Calu3 (cell line): ENCODE data around the gene ABCA10. TPM values are rescaled to one million over a fixed set of nuclear protein-coding genes. Genes with fewer than 3 reads are reported as not detected.

ENCODE experiments used
- BruUV-seq: library from RNA; stranded (reverse); fragments of 400-500 nt; replicated peaks from 2 replicates; lab custom pipeline; 2021; lab: Mats Ljungman, UMichigan
- CTCF ChIA-PET: fragments of 300-600 bp; sonication (Branson Sonifier 250); formaldehyde crosslinking; loops from one replicate; lab custom pipeline; 2022; ENCODE audit warnings: antibody characterized with exemption; lab: Charles Lee
- DNase-seq: peaks from one replicate; pipeline ENCODE4 v3.0.0; 2022
- H3K27ac Mint-ChIP-seq: one replicate; pipeline ENCODE4 v1.8.0; 2022; ENCODE audit warnings: mixed read lengths; ENCODE audit not compliant: unreplicated experiment
- H3K27me3 Mint-ChIP-seq: one replicate; pipeline ENCODE4 v1.8.0; 2022; ENCODE audit warnings: mixed read lengths; ENCODE audit not compliant: unreplicated experiment
- H3K36me3 Mint-ChIP-seq: one replicate; pipeline ENCODE4 v1.8.0; 2022; ENCODE audit warnings: mild to moderate bottlenecking, moderate library complexity, mixed read lengths; ENCODE audit not compliant: insufficient read depth, unreplicated experiment
- H3K4me1 Mint-ChIP-seq: one replicate; pipeline ENCODE4 v1.8.0; 2022; ENCODE audit warnings: mild to moderate bottlenecking, low read depth, mixed read lengths; ENCODE audit not compliant: unreplicated experiment
- H3K4me3 Mint-ChIP-seq: one replicate; pipeline ENCODE4 v1.8.0; 2022; ENCODE audit warnings: mild to moderate bottlenecking, low read depth, moderate library complexity, mixed read lengths; ENCODE audit not compliant: unreplicated experiment
- H3K9me3 Mint-ChIP-seq: one replicate; pipeline ENCODE4 v1.8.0; 2022; ENCODE audit warnings: low read depth, mixed read lengths; ENCODE audit not compliant: unreplicated experiment
- intact Hi-C: fragments of 100-400 bp; cut with micrococcal nuclease; formaldehyde crosslinking; loops from one replicate; pipeline ENCODE4 v1.10.0; 2022; ENCODE audit not compliant: unreplicated experiment
- total RNA-seq: library from RNA; stranded (reverse); gene quantifications from 2 replicates; pipeline ENCODE4 v1.2.3, GENCODE V29; 2022
- TF ChIP-seq, protein P1 (sequence below): fragments of 200-600 bp; IDR thresholded peaks from one replicate; pipeline ENCODE4 v1.8.0; 2022; ENCODE audit warnings: antibody characterized with exemption; ENCODE audit not compliant: unreplicated experiment

ABCA10 gene
- total RNA-seq, 1 experiment from 2014 or later: 0.28 TPM

DNA sequence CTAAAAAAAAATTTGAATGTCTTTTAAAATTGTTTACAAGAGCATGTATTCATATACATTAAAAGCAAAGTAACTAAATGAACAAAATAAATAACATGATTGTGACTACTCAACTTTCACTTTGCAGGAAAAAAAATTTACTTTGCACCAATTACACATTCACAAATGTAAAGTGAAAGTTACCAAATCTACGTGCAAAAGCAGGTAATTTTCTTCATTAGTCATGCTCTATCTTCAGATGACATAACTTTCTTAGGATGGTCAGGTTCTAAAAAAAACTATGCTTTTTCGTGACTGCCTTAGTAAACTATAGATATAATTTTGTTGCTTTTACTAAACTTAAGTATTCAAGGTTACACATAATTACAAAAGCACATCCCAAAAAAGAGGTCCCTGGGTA lies 17.0 kb upstream of the ABCA10 start:
- no TSS peak for BruUV-seq
- TF ChIP-seq, protein P1, sequence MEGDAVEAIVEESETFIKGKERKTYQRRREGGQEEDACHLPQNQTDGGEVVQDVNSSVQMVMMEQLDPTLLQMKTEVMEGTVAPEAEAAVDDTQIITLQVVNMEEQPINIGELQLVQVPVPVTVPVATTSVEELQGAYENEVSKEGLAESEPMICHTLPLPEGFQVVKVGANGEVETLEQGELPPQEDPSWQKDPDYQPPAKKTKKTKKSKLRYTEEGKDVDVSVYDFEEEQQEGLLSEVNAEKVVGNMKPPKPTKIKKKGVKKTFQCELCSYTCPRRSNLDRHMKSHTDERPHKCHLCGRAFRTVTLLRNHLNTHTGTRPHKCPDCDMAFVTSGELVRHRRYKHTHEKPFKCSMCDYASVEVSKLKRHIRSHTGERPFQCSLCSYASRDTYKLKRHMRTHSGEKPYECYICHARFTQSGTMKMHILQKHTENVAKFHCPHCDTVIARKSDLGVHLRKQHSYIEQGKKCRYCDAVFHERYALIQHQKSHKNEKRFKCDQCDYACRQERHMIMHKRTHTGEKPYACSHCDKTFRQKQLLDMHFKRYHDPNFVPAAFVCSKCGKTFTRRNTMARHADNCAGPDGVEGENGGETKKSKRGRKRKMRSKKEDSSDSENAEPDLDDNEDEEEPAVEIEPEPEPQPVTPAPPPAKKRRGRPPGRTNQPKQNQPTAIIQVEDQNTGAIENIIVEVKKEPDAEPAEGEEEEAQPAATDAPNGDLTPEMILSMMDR: no peak
- no peaks in the 10 kb centered on the region for H3K27me3 Mint-ChIP-seq
- H3K9me3 Mint-ChIP-seq: no peaks in the 10 kb centered on the region
- H3K4me3 Mint-ChIP-seq: no peak overlapping the region
- no peak overlapping the region for H3K27ac Mint-ChIP-seq
- no peaks in the 10 kb centered on the region for H3K36me3 Mint-ChIP-seq
- CTCF ChIA-PET: interaction anchor here (1.5 kb wide), 1 partner anchor 452 kb away, joined by 4 read pairs; no protein-coding TSS in a partner anchor
- H3K4me1 Mint-ChIP-seq: no peaks in the 10 kb centered on the region
- intact Hi-C loops: loop anchor here (10.0 kb wide), 1 partner anchor 279 kb away; no protein-coding TSS in a partner anchor
- no peak for DNase-seq

- BruUV-seq: no TSS peak
- CTCF ChIA-PET: no interaction called here
- H3K36me3 Mint-ChIP-seq: no peaks in the 10 kb centered on the region
- no peak overlapping the region for H3K27ac Mint-ChIP-seq
- H3K9me3 Mint-ChIP-seq: no peaks in the 10 kb centered on the region
- DNase-seq: no peak
- H3K4me1 Mint-ChIP-seq: peaks cover 8% of the 10 kb centered on the region
- H3K4me3 Mint-ChIP-seq: no peak overlapping the region
- TF ChIP-seq, protein P1: no peak
- no peaks in the 10 kb centered on the region for H3K27me3 Mint-ChIP-seq
- intact Hi-C loops: loop anchor here (10.0 kb wide), 3 partner anchors 285 to 705 kb away; no protein-coding TSS in a partner anchor
Measured at GRCh38 chr17:69239611-69240600, 11.3 kb upstream of the ABCA10 start.

- H3K4me3 Mint-ChIP-seq: no peak overlapping the region
- DNase-seq: no peak
- H3K27me3 Mint-ChIP-seq: no peaks in the 10 kb centered on the region
- no peaks in the 10 kb centered on the region for H3K9me3 Mint-ChIP-seq
- H3K36me3 Mint-ChIP-seq: no peaks in the 10 kb centered on the region
- H3K4me1 Mint-ChIP-seq: peaks cover 8% of the 10 kb centered on the region
- intact Hi-C loops: loop anchor here (10.0 kb wide), 2 partner anchors 332 to 702 kb away; no protein-coding TSS in a partner anchor
- BruUV-seq: no TSS peak
- CTCF ChIA-PET: no interaction called here
- no peak overlapping the region for H3K27ac Mint-ChIP-seq
- TF ChIP-seq, protein P1: no peak
Measured at GRCh38 chr17:69236946-69237345, 8.3 kb upstream of the ABCA10 start.

- peaks cover 8% of the 10 kb centered on the region for H3K4me1 Mint-ChIP-seq
- no TSS peak for BruUV-seq
- H3K27me3 Mint-ChIP-seq: no peaks in the 10 kb centered on the region
- no peak overlapping the region for H3K27ac Mint-ChIP-seq
- CTCF ChIA-PET: no interaction called here
- intact Hi-C loops: loop anchor here (10.0 kb wide), 2 partner anchors 332 to 702 kb away; no protein-coding TSS in a partner anchor
- TF ChIP-seq, protein P1: no peak
- H3K4me3 Mint-ChIP-seq: no peak overlapping the region
- no peaks in the 10 kb centered on the region for H3K9me3 Mint-ChIP-seq
- DNase-seq: no peak
- H3K36me3 Mint-ChIP-seq: no peaks in the 10 kb centered on the region
Measured at GRCh38 chr17:69236464-69236863, 7.8 kb upstream of the ABCA10 start.
